Measurements from ENCODE around the gene UCK2. TPM values are rescaled to one million over a fixed set of nuclear protein-coding genes. Genes with fewer than 3 reads are reported as not detected.

The UCK2 gene
- total RNA-seq, 2 donors from 2014 or later: 8.0 to 18.2 TPM

DNA sequence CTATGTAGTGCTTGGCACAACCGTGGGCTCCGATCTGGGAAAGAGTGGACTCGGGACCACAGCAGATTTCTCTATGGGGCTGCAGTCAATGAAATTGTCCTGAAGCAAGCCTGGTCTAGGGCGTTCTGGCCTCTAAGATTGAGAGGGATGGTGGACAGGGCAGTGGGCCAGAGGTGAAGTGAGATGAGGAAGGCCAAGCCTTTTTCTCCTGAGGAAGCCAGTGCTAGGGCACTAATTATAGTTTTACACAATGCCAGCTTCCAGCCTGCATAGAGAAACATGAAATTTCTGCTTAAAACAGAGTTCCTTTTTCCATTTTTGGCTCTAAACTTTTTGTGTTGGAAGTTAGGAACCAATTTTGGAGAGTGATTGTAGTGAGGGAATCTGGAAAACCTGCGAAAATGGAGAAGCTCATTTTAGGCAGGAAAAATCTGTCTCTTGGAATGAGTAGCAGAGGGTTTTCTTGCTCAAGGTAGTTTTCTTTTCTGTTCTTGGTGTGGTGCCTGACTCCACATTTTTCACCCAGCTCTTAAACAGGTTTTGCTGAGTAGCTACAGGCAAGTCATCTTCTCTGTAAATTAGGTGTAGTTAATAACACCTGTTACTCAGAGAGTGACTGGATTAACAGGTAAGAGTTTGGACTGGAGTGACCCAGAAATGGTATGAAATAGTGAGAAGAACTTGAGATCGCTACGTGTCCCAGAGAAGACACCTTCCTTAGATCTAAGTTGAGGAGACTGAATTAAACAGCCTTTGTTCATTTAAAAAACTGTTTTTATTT is 22.1 kb downstream of the UCK2 start:
- ATAC-seq: no peak
- intact Hi-C loops (cut with DNase I): no loop called here

DNA sequence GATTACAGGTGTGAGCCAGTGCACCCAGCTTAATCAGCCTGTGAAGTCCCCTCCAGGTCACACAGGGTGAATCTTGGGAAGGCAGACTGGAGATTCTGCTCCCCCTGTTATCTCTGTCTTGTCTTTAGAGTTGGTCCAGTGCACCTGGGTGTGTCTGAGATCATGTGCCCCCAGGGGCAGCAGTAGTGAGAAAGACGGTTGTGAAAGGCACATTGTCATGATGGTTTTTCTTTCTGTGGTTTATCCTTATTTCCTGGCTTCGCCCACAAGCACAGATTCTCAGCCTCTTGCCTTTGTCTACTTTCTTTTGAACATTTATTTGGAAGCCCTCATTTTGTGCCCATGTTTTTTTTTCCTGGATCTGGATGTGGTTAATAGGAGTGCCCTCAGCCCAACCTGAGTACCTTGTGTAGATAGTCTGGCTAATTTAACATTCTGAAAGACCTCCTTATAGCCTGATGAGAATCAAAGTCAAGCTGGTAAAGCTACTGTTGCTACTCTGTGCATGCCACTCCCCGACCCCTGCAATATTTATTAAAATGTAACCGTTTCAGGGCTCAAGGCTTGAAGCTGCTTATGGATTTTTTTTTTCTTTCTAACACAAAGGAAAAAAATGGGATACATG is 23.7 kb downstream of the UCK2 start:
- intact Hi-C loops (cut with DNase I): no loop called here
- DNase-seq (no peak), ATAC-seq (no peak)

More for the DNA sequence above, 22.1 kb downstream of the UCK2 start:
- no peak for DNase-seq

DNA sequence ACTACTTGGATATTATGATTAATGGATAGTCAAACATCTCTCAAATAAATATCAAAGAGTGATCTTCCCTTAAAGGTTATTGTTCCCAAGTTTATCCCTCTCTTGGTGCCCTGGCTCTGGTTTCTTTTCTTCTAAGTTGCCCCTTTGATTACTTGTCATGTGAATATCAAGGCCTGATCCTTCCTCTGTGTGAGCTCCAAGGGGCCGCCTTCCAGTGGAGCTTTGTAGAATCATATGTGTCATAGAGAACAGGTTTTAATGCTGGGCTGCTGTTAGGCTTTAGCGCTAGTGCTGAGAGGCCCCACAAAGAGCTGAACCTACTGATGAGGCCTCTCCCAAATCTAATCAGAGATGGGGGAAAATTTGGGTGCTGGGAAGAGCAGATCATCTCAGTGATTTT is 25.5 kb downstream of the UCK2 start:
- DNase-seq: no peak
- ATAC-seq: no peak
- intact Hi-C loops (cut with DNase I): no loop called here

DNA sequence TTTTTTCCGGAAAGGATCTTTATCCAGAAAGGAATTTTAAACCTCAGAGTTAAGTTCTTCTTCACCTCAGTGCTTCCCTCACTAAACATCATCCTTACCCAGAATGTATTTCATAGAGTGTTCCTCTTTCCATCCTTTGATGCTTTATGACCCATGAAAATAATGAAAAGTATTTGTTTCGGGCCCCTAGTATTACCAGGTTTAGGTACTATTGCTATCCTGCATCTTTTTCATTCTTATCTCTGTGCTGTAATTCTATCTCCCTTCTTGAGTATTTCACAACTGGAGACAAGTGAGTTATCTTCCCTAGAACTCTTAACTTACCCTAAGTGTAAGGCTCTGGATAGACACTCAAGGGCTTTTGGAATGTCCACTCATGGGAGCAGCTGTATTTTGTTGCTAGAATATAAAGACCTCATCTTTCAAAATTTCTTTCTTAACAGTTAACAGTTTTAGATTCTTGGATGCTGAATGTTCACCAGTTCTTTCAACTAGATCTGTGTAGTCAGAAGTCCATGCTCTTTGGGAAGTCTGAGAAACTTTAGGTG is 26.2 kb downstream of the UCK2 start:
- DNase-seq (no peak), ATAC-seq (no peak)
- intact Hi-C loops (cut with DNase I): no loop called here

DNA sequence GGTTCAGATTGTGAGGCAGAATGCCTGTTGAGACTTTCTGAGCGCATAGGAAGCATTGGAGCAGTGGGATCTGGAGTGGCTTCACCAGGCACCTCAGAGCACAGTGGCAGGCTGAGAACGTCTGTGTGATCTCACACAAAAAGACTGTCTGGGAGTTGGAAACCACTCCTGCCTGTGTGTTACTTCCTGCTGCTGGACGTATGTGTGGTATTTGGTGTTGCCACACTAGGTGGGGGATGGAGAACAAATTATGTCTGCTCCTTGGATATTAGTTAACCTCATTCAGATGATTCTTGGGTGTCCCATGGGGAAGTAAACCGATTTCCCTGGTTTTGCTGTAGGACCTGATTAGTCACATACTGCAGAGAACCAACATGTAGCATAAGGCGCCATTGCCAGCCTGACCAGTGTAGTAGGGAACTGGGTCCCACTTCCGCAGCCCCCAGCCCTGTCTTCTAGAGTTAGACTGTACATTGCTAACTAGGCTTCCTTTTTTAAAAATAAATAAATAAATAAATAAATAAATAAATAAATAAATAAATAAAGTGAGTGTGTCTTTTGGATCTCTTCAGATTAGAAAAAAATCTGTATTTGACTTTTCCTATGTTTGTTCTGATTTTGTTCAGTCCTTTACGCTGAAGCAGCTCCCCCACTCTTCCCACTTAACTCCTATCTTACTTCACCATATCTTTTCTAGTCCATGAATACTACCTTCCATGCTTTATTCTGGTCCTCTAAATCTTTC is 26.9 kb downstream of the UCK2 start:
- ATAC-seq (peak; percentile 74 to 77), DNase-seq (no peak)
- intact Hi-C loops (cut with DNase I): no loop called here

DNA sequence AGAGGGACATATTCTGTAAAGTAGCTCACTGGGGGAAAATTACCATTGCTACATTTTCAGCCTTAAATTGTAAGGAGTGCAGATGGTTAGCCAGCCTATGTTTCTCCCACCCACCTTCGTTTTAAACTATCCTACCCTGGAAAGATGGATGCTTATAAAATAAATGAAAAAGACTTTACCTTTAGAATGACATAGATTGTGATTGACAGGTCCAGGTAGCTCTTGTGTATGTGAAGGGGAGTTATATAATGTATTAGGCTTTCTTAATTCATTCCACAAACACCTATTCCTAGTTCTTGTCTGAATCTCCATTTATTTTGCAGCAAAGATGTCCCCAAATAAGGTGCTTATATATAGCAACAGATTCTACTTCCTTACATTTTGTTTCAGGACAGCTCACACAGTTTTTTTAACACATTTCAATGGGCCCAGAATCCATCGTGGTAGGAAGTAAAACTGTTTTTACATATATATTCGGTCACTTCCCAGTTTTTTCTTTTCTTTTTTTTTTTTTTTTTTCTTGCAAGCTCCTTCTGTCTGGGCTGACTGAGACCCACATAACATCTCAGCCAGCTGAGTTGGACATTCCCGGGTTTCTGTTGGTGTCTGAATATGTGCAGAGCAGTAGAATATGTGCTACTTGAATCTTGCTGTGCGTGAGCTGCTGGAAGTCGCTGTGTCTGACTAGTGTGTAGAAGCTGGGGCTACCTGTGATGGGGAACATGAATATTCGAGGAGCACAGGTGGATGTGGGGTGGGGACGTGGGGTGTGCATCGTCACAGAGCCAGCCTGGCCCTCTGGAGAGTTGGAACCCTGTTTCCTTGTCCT is 27.8 kb downstream of the UCK2 start:
- DNase-seq: no peak
- intact Hi-C loops (cut with DNase I): no loop called here
- no peak for ATAC-seq

DNA sequence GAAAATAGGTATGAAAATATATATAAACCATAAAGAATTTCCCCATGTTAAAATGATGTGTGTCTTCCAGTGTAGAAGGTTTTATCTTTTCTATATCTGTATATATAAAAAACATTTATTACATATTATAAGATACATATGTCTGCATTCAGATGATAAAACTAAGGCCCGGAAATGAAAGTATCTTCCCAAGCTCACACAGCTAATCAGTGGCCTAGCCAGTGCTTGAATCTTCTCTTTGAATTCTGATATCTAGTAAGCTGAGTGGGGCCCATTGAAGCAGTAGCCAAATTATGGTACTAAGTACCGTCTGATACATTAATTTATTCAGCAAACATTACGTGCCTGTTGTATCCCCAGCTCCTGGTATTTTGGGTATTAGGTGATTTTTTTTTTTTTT is 28.6 kb downstream of the UCK2 start:
- intact Hi-C loops (cut with DNase I): no loop called here
- DNase-seq (no peak), ATAC-seq (no peak)

DNA sequence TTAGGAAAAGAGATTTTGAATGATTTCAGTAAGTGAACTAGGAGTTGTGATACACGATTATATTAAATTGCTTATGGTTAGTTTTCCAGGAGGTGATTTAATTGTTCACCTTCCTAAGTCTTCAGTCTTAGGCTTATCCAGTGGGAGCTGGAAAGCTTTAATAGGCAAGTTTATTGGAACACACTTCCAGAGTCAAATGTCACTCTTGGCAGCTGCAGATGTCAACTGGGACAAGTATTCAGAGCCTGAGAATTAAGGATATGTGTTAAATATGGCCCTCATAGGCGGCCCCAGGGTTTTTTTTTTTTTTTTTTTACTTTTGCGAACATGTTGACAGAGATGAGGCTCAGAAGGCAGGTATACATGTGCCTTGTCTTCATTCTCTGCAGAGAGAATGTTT is 29.2 kb downstream of the UCK2 start:
- ATAC-seq: no peak

DNA sequence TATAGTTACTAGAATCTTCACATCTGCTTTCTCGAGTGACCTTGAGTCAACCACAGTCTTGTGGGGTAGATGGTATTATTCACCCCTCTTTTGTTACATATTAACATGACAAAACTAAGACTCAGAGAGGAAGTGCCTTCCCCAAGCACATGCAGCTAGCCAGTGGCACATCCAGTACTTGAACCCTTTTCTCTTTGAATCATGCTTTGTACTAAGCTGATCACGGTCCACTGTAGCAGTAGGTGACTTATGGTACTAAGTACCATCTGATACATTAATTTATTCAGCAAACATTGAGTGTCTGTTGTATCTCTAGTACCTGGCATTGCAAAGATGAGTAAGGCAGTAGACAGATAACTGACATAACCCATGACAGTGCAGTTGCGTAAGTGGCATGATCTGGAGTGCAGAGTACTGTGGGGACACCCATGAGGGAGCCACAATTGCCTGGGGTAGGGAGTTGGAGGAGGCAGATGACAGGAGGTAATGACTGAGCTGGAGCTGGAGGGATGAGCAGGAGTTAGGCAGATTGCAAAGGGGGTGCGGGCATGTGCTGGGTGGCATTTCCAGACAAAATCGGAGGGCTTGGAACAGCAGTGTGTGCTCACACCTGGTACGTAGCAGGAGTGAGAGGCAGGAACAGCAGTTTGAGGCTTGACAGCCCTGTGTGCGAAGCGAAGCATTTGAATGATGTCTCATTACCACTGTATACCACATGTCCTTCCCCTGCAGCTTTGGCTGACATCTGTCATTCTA is 29.8 kb downstream of the UCK2 start:
- ATAC-seq (peak in 1 of 2 donors; percentile 74), DNase-seq (no peak)
- intact Hi-C loops (cut with DNase I): no loop called here

More for the DNA sequence above, 29.2 kb downstream of the UCK2 start:
- intact Hi-C loops (cut with DNase I): no loop called here
- DNase-seq: no peak

DNA sequence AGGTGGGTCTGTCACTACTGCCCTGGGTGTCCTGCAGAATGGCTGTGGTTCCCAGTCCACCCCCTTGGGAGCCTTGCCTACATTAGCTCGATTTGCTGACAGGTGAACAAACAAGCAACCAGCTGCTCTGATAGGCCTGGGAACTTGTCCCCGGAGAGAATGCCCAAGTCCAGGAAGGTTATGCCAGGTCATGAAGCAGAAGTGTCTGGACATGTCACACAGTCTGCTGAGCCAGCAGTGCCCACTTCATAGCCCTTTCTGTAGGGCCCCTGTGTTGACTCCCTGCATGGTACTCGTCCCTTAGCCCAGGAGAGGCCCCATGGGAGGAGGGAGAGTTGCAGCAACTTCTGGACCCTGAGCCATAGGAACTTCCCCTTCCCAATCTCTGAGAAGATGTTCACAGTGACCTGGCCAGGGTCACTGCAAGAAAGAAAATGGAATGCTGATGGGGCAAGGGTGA is 31.0 kb downstream of the UCK2 start:
- peak; percentile 36 to 50 for ATAC-seq
- intact Hi-C loops (cut with DNase I): no loop called here
- DNase-seq: no peak

DNA sequence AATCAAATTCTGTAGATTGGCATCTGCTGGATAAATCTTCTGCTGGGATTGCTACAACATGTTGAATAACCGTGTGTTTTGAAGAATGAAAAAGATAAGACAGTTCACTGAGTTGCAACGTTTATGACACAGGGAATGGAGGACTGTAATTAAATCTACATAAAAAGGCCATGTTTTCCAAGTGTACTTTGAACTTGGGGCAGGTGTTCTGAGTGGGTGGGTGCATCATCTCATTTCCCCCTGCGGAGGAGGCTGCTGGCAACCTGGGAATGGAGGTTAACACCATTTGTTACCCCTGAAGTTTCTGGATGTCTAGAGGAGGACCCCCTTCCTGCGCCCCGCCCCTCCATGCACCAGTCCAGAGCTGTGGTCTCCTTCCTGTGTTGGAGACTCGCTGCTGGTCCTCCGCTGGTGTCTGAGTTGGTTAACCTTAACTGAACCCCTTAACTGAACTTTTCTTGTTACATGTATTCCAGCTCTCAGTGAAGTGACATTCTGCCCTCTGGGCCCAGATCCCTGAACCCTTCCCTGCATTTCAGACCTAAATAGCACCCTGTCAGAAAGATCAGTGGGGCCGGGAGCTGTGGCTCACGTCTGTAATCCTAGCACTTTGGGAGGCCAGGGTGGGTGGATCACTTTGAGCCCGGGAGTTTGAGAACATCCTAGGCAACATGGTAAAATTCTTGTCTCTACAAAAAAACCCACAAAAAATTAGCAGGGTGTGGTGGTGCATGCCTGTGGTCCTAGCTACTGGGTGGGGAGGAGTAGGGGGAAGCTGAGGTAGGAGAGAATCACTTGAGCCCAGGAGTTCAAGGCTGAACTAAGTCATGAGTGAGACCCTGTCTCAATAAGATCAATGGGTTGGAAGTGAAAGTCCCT is 31.8 kb downstream of the UCK2 start:
- intact Hi-C loops (cut with DNase I): no loop called here
- ATAC-seq: no peak
- DNase-seq: no peak

DNA sequence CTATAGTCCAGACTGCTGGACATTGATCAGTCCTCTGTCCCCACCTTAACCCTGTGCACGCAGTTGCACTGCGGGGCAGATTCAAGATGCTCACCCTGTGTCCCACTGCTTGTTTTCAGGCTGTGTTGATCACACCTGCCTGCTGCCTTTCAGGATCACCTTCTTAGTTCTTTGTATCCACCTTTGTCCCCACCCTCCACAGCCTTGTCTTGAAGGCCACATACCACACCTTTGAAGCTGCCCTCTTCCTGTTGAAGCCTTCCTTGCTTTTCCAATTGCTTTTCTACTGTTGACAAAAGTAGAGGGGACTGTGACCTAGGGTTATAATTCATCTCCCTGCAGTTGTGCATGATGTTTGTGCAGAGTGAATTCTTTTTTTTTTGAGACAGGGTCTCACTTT is 32.7 kb downstream of the UCK2 start:
- DNase-seq (no peak), ATAC-seq (no peak)
- intact Hi-C loops (cut with DNase I): no loop called here

DNA sequence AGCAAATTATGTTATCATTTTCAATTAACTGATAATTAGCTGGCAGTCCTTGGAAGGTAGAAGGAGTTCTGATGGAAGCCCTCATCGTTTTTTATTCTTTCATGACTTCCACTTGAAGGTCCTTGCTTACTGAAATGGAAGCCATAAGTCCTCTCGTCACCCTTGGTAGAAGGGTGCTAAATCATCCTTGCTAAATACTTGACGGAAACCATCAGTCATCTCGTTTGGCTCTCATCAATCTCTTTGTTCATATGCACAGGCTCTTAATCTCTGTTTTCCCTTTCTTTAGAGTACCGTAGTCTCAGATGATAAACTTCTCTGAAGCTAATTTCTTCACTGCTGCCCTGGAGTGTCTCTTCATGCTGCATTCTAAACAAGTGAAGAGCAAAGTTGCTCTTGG is 34.5 kb downstream of the UCK2 start:
- no peak for ATAC-seq
- intact Hi-C loops (cut with DNase I): no loop called here
- DNase-seq: no peak

DNA sequence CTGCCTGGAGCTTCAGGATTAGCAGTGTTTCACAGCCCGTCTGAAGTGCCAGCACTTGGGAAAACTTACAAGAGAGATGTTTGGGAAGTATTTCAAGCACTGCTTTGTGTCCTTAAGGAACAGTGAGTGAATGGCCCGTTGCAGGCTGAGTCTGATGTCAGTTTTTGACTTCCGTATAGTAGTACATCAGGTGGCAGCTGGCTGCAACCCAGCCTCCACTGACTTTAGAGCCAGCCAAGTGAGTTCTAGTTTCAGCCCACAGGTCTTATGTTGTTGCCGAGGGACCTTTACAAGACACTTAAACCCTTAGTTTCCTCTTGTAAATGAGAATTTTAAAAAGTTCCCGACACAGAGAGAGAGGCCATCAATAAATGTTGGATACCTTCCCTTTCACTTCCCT is 35.0 kb downstream of the UCK2 start:
- intact Hi-C loops (cut with DNase I): no loop called here
- ATAC-seq: peak in 1 of 2 donors; percentile 31

DNA sequence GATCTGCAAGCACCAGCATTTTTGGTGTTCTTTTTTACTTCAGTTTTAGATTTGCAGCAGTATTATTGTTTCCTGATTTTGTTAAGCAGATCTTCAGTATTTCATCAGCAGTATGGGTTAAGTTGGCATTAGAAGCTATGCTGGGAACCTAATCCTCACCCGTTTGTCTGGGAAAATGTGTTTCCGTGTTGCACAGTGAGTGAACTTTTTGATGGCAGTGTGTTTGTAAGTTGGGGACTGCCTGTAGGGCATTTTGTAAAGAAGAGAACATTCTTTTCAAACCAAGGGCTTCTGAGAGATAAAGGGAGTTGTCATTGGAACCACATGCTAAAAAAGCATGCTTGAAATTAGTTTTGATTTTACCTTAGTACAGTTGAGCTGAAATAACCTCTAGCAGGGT is 35.9 kb downstream of the UCK2 start:
- DNase-seq: no peak
- ATAC-seq: no peak
- intact Hi-C loops (cut with DNase I): no loop called here

More for the DNA sequence above, 35.0 kb downstream of the UCK2 start:
- DNase-seq: no peak

DNA sequence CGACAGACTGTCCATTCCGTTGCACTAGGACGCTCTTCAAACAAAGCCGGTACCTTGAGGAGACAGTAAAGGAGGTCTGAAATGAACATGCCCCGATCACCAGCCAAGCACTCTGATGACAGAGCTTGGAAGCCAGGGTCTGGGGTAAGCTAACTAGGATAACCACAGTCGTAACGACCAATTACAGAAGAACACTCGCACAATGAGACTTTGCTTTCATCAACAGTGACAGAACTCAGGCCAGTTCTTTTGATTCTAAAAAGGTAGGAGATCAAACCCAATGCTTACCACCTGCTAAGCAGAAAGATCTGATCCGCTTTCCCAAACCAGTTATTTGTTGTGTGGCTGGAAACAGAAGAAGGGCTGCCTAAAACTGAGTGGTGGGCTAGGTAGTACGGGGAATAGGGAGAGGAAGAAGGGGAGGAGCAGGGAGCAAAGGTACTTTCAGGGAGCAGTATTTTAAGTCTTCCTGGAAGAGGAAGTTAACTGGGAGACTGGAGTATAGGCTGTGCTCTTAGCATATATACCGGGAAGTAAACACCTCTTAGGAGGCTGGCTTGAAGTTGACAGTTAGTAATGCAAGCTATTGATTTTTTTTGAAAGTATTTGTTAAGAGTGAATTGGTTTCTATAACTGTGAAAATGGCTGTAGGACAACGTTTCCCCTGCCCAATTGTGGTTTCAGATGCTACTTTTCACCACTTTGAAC is 38.4 kb downstream of the UCK2 start:
- DNase-seq (no peak), ATAC-seq (no peak)
- intact Hi-C loops (cut with DNase I): no loop called here

DNA sequence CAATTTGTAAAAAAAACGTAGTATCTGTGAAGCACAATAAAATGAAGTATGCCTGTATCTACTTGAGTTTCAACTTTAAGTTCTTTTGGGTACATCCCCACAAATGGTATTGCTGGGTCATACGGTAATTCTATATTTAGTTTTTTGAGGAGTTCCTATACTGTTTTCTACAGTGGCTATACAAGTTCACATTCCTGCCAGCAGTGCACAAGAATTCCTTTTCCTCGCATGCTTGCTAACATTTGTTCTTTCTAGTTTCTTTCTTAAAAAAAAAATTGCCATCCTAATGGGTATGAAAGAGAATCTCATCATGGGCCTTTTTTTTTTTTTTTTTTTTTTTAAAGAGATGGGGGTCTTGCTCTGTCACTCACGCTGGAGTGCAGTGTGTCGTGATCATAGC is 41.9 kb downstream of the UCK2 start:
- no peak for ATAC-seq
- no peak for DNase-seq
- intact Hi-C loops (cut with DNase I): no loop called here

All from left cardiac atrium (tissue), 4 donors.